ENCODE results near the gene AGMAT. TPM values are rescaled to one million over a fixed set of nuclear protein-coding genes. Genes with fewer than 3 reads are reported as not detected.

AGMAT gene
- total and polyA plus RNA-seq, 2 of the 8 experiments (the other 6 are each of a cell fraction or from before 2014, with no cell fraction given), result 3.7 to 5.8 TPM

DNA sequence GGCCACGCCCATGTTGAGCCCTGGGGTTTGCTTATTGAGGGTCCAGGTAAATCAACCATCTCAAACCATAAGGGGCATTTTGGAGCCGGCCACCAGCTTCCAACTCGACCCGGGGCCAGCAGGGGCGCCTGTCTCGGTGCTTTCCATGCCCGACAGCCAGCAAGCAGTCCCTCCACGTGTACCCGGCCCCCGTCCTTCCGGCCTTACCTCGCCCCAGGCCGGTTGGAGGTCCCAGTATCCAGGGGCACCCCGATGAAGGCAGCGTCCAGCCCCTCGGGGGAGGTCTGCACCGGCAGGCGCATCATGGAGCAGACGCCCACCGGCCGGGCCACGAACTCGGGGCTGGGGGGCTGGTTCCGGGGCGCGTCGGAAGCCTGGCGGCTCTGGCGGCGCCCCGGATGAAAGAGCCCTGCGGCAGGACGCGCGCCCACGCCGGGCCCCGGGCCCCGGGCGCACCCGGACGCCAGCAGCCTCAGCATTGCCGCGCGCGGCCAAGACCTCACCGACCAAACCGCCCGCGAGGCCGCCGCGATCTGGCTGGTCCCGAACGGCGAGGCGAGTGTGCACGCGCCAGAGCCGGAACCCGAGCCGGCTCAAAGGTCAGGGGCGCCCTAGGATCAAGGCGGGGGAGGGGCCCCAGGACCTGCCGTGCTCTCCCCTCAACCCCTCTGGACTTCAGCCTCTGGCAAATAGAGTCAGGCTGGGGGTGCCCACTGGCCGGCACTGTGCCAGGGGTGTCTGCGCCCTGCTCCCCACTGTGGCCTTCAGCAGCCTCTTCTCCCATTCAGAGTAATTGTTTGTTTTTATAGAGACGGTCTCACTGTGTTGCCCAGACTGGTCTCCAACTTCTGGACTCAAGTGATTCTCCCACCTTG lies at the start of gene AGMAT (continued):
- TF ChIP-seq SAP30 (IDR thresholded peaks at IDR 0.05; ENCODE audit: insufficient read depth, insufficient replicate concordance, low read length) (no peak), ZNF274 (IDR thresholded peaks at IDR 0.05; ENCODE audit: borderline replicate concordance, extremely low read depth, low read length) (no peak), HDAC6 (IDR thresholded peaks at IDR 0.05; ENCODE audit: low read depth, low read length) (no peak), TEAD4 (IDR thresholded peaks at IDR 0.05; ENCODE audit: low read depth, low read length) (no peak), CEBPB (IDR thresholded peaks at IDR 0.05; ENCODE audit: low read depth, low read length) (no peak), BACH1 (IDR thresholded peaks at IDR 0.05; ENCODE audit: low read length) (no peak), CHD1 (IDR thresholded peaks at IDR 0.05; ENCODE audit: low read depth, low read length) (no peak), CHD2 (IDR thresholded peaks at IDR 0.05; ENCODE audit: low read length) (no peak), YY1 (IDR thresholded peaks at IDR 0.05; ENCODE audit: low read depth, low read length) (peak; percentile 7; the same call in 1 of the 2 replicates), SP4 (IDR thresholded peaks at IDR 0.05; ENCODE audit: low read length) (0 out of 2 replicates have a peak, but pooled peaks have one; percentile 30), SIX5 (IDR thresholded peaks at IDR 0.05; ENCODE audit: low read depth, low read length) (no peak), SP1 (IDR thresholded peaks at IDR 0.05; ENCODE audit: low read depth, low read length) (no peak), SIRT6 (IDR thresholded peaks at IDR 0.05; ENCODE audit: low read length) (no peak), TCF12 (IDR thresholded peaks at IDR 0.05; ENCODE audit: low read depth, low read length) (no peak), POLR2A (IDR thresholded peaks at IDR 0.05; ENCODE audit: control extremely low read depth in 1 of 2, low read depth in 2 of 2, low read length in 2 of 2) (peak; percentile 63 to 75), ATF2 (IDR thresholded peaks at IDR 0.05; ENCODE audit: low read length) (no peak), JUN (IDR thresholded peaks at IDR 0.05; ENCODE audit: low read depth, low read length) (no peak)
- TF ChIP-seq, protein P1, sequence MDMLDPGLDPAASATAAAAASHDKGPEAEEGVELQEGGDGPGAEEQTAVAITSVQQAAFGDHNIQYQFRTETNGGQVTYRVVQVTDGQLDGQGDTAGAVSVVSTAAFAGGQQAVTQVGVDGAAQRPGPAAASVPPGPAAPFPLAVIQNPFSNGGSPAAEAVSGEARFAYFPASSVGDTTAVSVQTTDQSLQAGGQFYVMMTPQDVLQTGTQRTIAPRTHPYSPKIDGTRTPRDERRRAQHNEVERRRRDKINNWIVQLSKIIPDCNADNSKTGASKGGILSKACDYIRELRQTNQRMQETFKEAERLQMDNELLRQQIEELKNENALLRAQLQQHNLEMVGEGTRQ (IDR thresholded peaks at IDR 0.05; ENCODE audit: low read length), result no peak
